Right cardiac atrium (tissue), 5 donors: ENCODE data around the gene PRKN. TPM values are rescaled to one million over a fixed set of nuclear protein-coding genes. Genes with fewer than 3 reads are reported as not detected.

Source experiments
- ATAC-seq, 2 donors: fragments of 200-7000 bp; cut with Tn5 transposase; one replicate each; pipeline versions ENCODE4 v1.8.0 to v1.9.1; 2020; ENCODE audit warnings: moderate library complexity in 2 of 2, mild to moderate bottlenecking in 1 of 2
- DNase-seq, 3 donors: peaks; one replicate each; pipeline ENCODE4 v3.0.0-alpha.2; 2020
- H3K27ac ChIP-seq: one replicate; pipeline ENCODE4 v1.5.1; 2013; ENCODE audit warnings: mild to moderate bottlenecking, low read length, control low read depth, moderate library complexity
- H3K27me3 ChIP-seq: one replicate; pipeline ENCODE4 v1.6.1; 2013; ENCODE audit not compliant: control insufficient read depth, insufficient read depth
- H3K4me1 ChIP-seq: one replicate; pipeline ENCODE4 v1.6.1; 2013; ENCODE audit warnings: low read length; ENCODE audit not compliant: control insufficient read depth, insufficient read depth
- H3K4me3 ChIP-seq: one replicate; pipeline ENCODE4 v1.5.1; 2013; ENCODE audit warnings: low read length, control low read depth
- H3K9me3 ChIP-seq: one replicate; pipeline ENCODE4 v1.6.1; 2013; ENCODE audit warnings: low read length; ENCODE audit not compliant: control insufficient read depth
- WGBS: extraction: QIAGEN DNeasy Blood & Tissue Kit; methylation state at CpG from one replicate; pipeline ENCODE4 v1.1.7; 2013; 5-methylcytosine and 5-hydroxymethylcytosine counted together
- intact Hi-C, 4 donors: fragments of 100-400 bp; cut with DNase I; formaldehyde crosslinking; loops; one replicate each; pipeline versions ENCODE4 v1.11.0 to v1.14.0; 2022 to 2023
- polyA plus RNA-seq: library from polyadenylated mRNA; stranded (reverse); fragments of 200-250 nt; gene quantifications from one replicate; pipeline ENCODE4 v1.2.3, GENCODE V29; 2013
- total RNA-seq, 4 donors: library from RNA; stranded (reverse); fragmentation: NEBNext Ultra II Directional; extraction: Animal tissue kit (Norgen Biotek cat#: 25700); gene quantifications; one replicate each; pipeline ENCODE4 v1.2.1, GENCODE V29; 2021
- donor health status: healthy with polysubstance abuse.
- donor health status: DM: no; HTN: yes; CAD: no.
- donor health status: DM: no; HTN: no; CAD: no.
- donor health status: DM: no; HTN: yes; CAD: no; lungs with severe emphysema.
- donor health status: DM: yes; HTN: yes; CAD: no.

PRKN gene
- total and polyA plus RNA-seq, 5 donors: 9.6 to 33.0 (median 24.8) TPM

GRCh38 chr6:161373905-161374451, 1353.6 kb downstream of the PRKN start:
- ATAC-seq: peak; percentile 44 to 49
- H3K9me3 ChIP-seq: no peaks in the 10 kb centered on the region
- intact Hi-C loops: loop anchor here (5.0 to 10.0 kb wide), 6 partner anchors 209 to 642 kb away; partner anchors contain the start of gene MAP3K4 (in 1 of the 4)
- H3K4me1 ChIP-seq: no peaks in the 10 kb centered on the region
- peak; percentile 57 to 91 (median 85) for DNase-seq
- 36% methylated on average over 15 of the region's 15 CpGs for WGBS
- no peaks in the 10 kb centered on the region for H3K27me3 ChIP-seq
- H3K4me3 ChIP-seq: no peak overlapping the region
- no peak overlapping the region for H3K27ac ChIP-seq

- no peak for ATAC-seq
- no peaks in the 10 kb centered on the region for H3K9me3 ChIP-seq
- no peak overlapping the region for H3K4me3 ChIP-seq
- H3K27ac ChIP-seq: no peak overlapping the region
- intact Hi-C loops: loop anchor here (5.0 to 10.0 kb wide), 6 partner anchors 208 to 640 kb away; partner anchors contain the start of gene MAP3K4 (in 1 of the 4)
- no peak for DNase-seq
- H3K27me3 ChIP-seq: no peaks in the 10 kb centered on the region
- WGBS: 87% methylated on average over 10 of the region's 10 CpGs
- no peaks in the 10 kb centered on the region for H3K4me1 ChIP-seq
Measured at GRCh38 chr6:161372422-161372793, 1355.2 kb downstream of the PRKN start.

- WGBS: 31% methylated on average over 9 of the region's 9 CpGs
- peak in 2 of 3 donors; percentile 67 to 73 for DNase-seq
- no peaks in the 10 kb centered on the region for H3K27me3 ChIP-seq
- H3K4me1 ChIP-seq: no peaks in the 10 kb centered on the region
- intact Hi-C loops: loop anchor here (5.0 to 10.0 kb wide), 6 partner anchors 206 to 639 kb away; partner anchors contain the start of gene MAP3K4 (in 1 of the 4)
- H3K9me3 ChIP-seq: no peaks in the 10 kb centered on the region
- peak; percentile 54 to 57 for ATAC-seq
- H3K4me3 ChIP-seq: no peak overlapping the region
- H3K27ac ChIP-seq: no peak overlapping the region
Measured at GRCh38 chr6:161370880-161371279, 1356.7 kb downstream of the PRKN start.

GRCh38 chr6:161369339-161369738, 1358.2 kb downstream of the PRKN start:
- Histone ChIP-seq H3K27ac (no peak overlapping the region), H3K9me3 (no peaks in the 10 kb centered on the region), H3K4me3 (no peak overlapping the region), H3K4me1 (no peaks in the 10 kb centered on the region), H3K27me3 (no peaks in the 10 kb centered on the region)
- WGBS: 88% methylated on average over 13 of the region's 13 CpGs
- no peak for DNase-seq
- intact Hi-C loops: no loop called here
- no peak for ATAC-seq

GRCh38 chr6:161368514-161368913, 1359.1 kb downstream of the PRKN start:
- no peak overlapping the region for H3K27ac ChIP-seq
- WGBS: 86% methylated on average over 7 of the region's 7 CpGs
- H3K4me1 ChIP-seq: no peaks in the 10 kb centered on the region
- no peak overlapping the region for H3K4me3 ChIP-seq
- intact Hi-C loops: no loop called here
- H3K27me3 ChIP-seq: no peaks in the 10 kb centered on the region
- ATAC-seq (no peak), DNase-seq (no peak)
- H3K9me3 ChIP-seq: no peaks in the 10 kb centered on the region

GRCh38 chr6:161367472-161367871, 1360.1 kb downstream of the PRKN start:
- intact Hi-C loops: no loop called here
- no peak for ATAC-seq

GRCh38 chr6:161366301-161366923, 1361.2 kb downstream of the PRKN start:
- no peak for DNase-seq
- intact Hi-C loops: no loop called here
- no peak for ATAC-seq
- no peak overlapping the region for H3K27ac ChIP-seq
- no peaks in the 10 kb centered on the region for H3K9me3 ChIP-seq
- no peaks in the 10 kb centered on the region for H3K27me3 ChIP-seq
- no peaks in the 10 kb centered on the region for H3K4me1 ChIP-seq
- 89% methylated on average over 11 of the region's 11 CpGs for WGBS
- no peak overlapping the region for H3K4me3 ChIP-seq

More at GRCh38 chr6:161367472-161367871, 1360.1 kb downstream of the PRKN start:
- no peaks in the 10 kb centered on the region for H3K4me1 ChIP-seq
- no peak overlapping the region for H3K27ac ChIP-seq
- 61% methylated on average over 12 of the region's 12 CpGs for WGBS
- H3K4me3 ChIP-seq: no peak overlapping the region
- DNase-seq: no peak
- H3K9me3 ChIP-seq: no peaks in the 10 kb centered on the region
- H3K27me3 ChIP-seq: no peaks in the 10 kb centered on the region

GRCh38 chr6:161365633-161366032, 1361.9 kb downstream of the PRKN start:
- no peaks in the 10 kb centered on the region for H3K4me1 ChIP-seq
- ATAC-seq: peak in 1 of 2 donors; percentile 23
- no peak for DNase-seq
- no peak overlapping the region for H3K27ac ChIP-seq
- 78% methylated on average over 6 of the region's 6 CpGs for WGBS
- intact Hi-C loops: no loop called here
- no peak overlapping the region for H3K4me3 ChIP-seq
- H3K9me3 ChIP-seq: no peaks in the 10 kb centered on the region
- H3K27me3 ChIP-seq: no peaks in the 10 kb centered on the region

- H3K4me1 ChIP-seq: no peaks in the 10 kb centered on the region
- no peaks in the 10 kb centered on the region for H3K27me3 ChIP-seq
- no peak overlapping the region for H3K27ac ChIP-seq
- no peak overlapping the region for H3K4me3 ChIP-seq
- no peaks in the 10 kb centered on the region for H3K9me3 ChIP-seq
- ATAC-seq (no peak), DNase-seq (no peak)
- intact Hi-C loops: no loop called here
Measured at GRCh38 chr6:161363286-161363685, 1364.3 kb downstream of the PRKN start.

GRCh38 chr6:161362266-161362665, 1365.3 kb downstream of the PRKN start:
- Histone ChIP-seq H3K9me3 (no peaks in the 10 kb centered on the region), H3K4me1 (no peaks in the 10 kb centered on the region), H3K4me3 (no peak overlapping the region), H3K27me3 (no peaks in the 10 kb centered on the region), H3K27ac (no peak overlapping the region)
- no peak for DNase-seq
- ATAC-seq: no peak
- 94% methylated on average over 7 of the region's 7 CpGs for WGBS
- intact Hi-C loops: no loop called here

- Histone ChIP-seq H3K9me3 (no peaks in the 10 kb centered on the region), H3K4me1 (no peaks in the 10 kb centered on the region), H3K27me3 (no peaks in the 10 kb centered on the region), H3K27ac (no peak overlapping the region), H3K4me3 (no peak overlapping the region)
- ATAC-seq (no peak), DNase-seq (no peak)
- intact Hi-C loops: no loop called here
- 77% methylated on average over 9 of the region's 9 CpGs for WGBS
Measured at GRCh38 chr6:161361529-161361928, 1366.0 kb downstream of the PRKN start.
